Stimulated activated CD4-positive, alpha-beta T cell treated with anti-CD3 and anti-CD28 coated beads, Interleukin-1b, Interleukin-23, amount 100 ng/mL, for 4 hours (primary cell): ENCODE results near the gene COG7.
"Not testable (repeated sequence)": the region's sequence is repeated elsewhere in the genome, so short reads cannot be mapped to it uniquely, and the experiment has no call there.

ENCODE experiments used
- DNase-seq, 2 donors: peaks; one replicate each; pipeline ENCODE4 v3.0.0-alpha.2; 2020; ENCODE audit warnings: low read depth in 2 of 2

COG7 gene

DNA sequence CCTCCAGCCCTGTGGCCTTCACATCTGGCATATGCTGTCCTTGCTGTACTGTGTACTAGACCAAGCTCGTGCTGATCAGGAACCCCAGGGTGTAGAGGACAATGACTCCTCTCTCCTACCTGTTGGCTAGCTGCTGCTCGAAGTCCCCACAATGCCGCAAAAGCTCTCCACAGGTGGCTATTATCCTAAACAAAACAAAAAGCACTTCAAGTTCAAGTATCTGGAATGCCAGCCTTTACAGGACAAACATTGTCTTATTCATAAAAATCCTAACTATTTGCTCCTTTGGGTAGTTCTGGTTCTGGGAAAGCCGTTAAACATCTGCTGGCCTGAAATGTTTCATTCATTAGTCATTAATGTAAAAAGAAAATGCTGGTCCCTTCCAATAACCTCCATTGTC lies 42.8 kb downstream of the COG7 start:
- no peak for DNase-seq

- no peak for DNase-seq
These were observed 43.5 kb downstream of the COG7 start for GRCh38 chr16:23409522-23409921.

DNA sequence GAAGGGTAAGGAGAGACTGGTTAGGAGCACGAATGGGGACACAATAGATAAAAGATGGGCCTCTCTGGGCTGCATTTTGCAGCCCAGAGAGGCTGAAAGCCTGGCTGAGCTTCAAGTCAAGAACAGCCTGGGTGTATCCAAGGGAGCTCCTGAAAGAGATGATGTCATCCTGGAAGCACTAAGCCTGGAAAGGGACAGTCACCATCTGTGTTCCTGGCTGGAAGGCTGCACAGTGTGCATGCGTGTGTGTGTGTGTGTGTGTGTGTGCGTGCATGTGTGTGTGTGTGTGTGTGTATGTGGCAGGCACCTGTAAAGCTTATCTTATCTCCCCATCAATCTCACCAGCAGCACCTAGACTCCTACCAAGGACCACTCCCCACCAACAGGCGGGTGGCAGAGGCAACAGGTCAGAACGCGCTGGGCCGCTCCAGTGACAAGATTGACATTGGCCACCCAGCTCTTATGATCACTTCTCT lies 44.1 kb downstream of the COG7 start:
- no peak for DNase-seq

- DNase-seq = no peak
These were observed 44.7 kb downstream of the COG7 start for GRCh38 chr16:23408242-23408822.

DNA sequence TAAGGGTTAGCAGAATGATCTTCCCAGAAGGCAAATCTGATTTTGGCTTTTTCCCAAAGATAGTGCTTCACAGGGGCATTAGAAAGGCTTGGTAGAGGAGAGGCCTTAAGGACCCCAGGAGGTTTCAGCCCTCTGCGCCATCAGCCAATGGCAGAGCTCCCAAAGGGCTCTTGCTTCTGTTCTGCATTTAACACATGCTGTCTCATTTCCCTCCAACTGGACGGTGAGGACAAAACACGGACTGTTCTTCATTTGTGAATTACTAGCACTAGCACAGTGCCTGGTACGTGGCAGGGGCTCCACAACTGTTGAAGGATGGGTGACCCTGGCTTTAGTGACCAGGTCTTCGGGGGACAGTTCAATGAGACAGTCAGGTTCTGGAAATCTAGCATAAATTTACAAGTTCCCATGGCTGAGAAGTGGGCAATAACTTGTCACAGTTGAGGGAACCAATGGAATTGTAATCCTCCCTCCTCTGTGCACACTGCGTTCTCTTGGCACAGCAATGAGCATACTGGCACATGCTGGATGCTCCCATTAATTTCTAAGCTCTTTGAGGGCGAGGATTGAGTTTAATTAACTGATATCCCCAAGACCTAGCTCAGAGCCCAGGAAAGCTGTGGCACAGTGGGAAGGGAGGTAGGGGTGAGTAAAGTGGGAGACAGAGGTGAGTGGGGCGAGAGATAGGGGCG lies 45.4 kb downstream of the COG7 start:
- no peak for DNase-seq

DNA sequence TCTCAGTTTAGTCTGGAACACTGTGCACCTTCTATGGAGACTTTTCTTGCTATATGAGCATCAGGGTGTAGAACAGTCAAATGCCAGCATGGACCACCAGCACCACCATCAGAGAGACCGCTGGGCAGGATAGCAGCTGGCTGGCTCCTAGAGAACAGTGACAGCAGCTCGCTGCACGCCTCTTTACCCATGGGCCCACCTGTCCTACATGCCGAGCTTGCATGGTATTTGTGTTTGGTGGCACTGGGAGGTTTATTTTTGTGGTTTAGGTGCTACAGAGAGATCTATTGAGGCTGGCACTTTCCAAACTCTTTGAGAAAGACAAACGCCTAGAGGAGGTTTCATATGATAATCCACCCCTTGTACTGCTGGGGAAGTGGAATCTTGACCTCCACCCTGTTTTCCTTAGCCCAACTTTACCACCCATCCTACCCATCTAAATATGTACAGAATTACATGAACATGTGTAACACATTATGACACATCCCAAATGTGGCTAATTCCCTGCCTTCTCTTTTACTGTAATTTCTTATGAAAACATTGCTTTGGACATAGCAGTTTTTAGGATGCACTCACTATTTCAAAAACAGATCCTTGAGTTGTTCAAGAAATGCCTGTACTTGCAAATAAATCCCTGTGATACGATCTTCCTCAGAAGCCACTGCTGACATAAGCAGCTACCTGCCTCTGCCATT lies 46.3 kb downstream of the COG7 start:
- no peak for DNase-seq

- no peak for DNase-seq
These were observed 47.0 kb downstream of the COG7 start for GRCh38 chr16:23406024-23406423.

DNA sequence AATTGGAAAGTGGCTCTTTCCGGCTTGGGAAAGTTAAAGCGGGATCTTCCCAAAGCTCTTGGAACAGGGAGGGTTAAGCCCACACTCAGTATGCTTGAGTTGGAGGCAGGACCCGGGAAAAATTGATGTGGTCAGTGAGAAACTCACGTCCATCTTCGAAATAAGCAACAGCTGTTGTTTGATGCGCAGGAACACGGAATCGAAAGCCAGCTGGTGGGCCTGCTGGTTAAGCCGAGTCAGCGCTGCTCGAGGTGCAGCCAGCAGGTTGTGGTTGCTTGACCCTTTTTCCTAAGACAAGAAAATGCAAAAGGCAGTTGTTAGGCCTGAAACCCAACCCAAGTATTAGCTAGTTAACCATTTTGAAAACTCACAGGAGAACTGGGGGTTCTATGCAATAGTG lies 49.4 kb downstream of the COG7 start:
- DNase-seq = no peak

GRCh38 chr16:23402100-23402499 lies 50.9 kb downstream of the COG7 start:
- no peak for DNase-seq

DNA sequence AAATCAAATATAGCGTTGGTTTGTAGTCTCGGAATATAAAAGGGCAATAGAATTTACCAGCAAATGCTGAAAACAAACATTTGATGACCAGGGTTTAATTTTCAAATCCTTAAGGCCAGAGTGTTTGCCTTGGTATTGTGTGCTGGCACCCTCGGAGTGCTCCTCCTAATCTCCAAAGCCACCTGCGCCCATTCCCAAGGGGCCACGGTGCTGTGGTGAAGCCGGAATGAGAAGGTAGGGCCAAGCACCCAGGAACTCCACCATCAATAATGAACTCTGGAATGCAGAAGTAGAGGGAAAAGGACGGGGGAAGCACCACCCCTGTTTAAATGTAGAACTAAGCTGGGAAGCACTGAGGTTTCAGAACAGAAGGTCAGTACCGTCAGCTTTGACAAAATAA lies 51.9 kb downstream of the COG7 start:
- no peak for DNase-seq

DNA sequence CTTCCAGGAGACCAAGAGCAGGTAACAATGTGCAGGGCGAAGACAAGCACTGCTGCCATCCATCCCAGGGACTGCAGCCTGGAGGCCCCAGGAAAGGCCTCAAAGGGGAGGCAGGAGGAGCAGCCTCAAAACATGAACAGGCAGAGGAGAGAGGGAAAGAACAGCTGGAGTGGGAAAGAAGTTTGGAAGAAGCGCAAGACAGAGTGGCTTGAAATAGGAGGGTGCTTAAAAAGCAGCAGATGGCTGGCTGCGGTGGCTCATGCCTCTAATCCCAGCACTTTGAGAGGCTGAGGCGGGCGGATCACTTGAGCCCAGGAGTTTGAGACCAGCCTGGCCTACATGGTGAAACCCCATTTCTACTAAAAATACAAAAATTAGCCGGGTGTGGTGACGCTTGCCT lies 52.5 kb downstream of the COG7 start:
- not testable (repeated sequence) for DNase-seq

- DNase-seq = no peak
These were observed 53.8 kb downstream of the COG7 start for GRCh38 chr16:23398987-23399805.

DNA sequence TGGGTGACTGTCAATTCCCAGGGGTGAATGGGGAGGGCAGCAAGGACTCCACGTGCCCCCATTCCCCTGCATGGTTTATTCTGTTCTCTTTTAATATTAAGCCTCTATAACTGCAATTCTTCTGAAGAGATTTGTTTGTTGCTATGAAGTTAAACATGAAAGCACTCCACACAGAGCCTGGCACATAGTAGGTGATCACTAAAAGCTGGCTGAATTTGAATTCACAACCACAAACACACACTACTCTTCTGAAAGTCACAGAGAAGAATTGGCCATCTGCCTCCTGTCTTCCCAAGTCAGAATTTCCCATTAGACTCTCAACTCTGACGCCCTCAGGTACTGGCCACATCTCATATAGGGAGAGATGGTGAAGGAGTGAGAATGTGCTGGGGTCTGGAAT lies 55.5 kb downstream of the COG7 start:
- DNase-seq = no peak

DNA sequence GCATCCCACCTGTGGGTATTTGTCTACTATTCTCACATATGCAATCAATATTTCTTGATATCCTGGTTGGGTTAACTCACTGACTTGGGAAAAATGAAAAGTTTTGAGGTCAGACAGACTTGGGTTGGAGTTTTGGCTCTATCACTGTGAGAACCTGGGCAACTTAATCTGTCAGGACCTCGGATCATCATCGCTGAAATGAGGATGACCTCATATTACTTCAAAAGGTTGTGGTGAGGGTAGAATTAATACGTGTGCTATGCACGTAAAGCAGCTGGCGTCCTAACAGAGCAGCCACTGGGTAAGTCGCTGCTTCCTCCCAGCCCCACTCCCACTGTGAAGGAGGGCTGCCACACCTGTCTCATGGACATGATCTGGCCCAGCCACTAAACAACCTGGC lies 57.3 kb downstream of the COG7 start:
- DNase-seq = no peak

DNA sequence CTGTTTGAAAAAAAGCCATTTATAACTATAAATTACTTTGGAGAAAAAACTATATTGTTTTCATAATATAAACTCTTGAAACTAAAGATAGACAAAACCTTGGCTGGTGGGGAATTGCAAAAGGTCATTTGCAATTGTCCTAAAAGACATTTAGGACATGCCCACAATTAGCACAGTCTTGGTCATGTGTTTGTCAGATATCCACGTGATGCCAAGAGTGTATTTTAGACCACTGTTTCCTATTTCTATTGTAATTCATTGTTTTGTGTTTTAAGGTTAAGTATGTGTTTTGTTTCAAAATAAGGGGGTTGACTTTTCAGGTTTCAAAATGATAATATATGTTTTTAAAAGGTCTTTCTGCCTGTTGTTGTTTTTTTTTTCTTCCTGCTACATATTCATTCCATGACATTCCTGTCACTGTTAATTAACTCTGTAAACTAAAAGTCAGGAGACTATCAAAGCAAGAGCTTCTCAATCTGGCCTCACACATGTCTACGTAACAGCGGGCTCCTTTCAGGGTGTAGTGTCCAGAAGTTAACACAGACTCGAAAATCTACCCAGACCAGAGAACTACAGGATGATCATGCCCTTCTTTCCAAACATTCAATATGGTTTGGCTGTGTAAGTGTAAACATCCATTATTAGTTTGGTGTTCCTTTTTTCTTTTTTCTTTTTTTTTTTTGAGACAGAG lies 58.7 kb downstream of the COG7 start:
- no peak for DNase-seq

DNA sequence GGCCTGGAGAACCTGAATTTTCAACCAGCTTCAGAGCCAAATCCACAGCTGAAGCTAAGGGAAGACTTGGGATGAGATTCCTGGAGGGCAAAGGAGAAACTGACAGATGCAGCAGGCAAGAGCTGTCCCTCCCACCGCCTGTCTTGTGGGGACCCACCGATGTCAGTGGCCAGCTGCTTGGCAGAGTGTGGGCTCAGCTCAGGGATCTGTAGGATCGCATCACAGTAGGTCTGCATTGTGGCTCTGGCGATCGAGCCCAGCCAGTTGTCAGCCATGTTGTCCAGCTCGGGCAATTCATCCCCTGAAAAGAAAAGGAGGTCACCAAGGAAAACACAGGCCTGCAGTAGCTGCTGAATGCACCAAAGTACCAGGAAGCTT lies 60.8 kb downstream of the COG7 start:
- no peak for DNase-seq

DNA sequence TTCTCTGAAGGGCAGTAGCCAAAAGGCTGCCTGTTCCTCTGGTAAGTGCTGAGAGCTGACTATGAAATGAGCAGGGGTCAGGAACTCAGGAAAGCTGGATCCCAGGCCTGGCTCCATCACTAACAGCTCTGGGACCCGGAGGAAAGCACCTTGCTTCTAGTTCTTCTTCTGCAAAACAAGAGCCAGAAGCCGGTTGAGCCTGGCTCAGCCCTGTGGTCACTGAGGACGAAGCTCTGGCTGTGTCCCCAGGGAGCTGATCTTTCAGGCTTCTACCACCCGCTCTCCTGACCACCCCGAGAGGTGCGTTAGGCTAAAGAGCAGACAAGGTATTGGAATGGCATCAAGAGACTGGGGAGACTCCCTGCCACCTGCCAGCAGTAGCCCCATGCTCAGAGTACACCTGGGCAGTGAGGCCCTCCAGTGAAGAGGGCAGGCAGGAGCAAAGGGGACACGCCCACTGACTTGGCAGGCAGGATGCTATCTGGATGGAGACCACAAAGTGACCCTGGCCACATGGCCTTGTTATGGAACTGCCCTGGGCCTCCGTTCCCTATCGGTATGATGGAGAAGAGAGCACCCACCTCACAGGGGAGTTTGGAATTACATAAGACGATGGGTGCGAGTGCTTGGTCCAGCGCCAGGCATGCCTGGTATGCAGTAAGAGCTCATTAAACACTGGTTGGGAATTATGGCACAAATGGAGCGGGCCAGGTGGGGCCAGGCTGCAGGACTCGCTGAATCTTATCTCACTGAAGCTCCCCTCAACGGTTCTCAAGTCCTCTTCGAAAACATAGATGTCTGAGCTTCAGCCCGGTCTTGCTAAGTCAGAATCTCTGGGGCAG lies 61.4 kb downstream of the COG7 start:
- no peak for DNase-seq

GRCh38 chr16:23389936-23390335 lies 63.1 kb downstream of the COG7 start:
- DNase-seq = not testable (repeated sequence)

DNA sequence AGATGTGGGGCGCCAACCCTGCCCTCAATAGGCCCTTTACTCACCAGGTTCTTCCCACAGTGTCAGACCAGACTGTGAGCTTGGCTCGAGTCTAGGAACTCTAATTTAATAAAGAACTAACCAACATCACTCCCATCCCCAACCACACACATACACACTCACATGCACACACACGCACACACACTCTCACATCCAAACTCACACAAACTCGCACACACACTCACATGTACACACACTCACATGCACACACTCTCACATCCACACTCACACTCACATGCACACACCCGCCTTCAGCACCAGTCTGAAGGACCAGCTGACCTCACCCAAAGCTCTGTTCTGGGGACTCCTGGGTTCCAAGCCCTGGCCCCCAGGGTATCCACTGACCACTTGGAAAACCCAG lies 63.8 kb downstream of the COG7 start:
- DNase-seq = no peak

- DNase-seq = no peak
These were observed 64.2 kb downstream of the COG7 start for GRCh38 chr16:23388786-23389185.

- no peak for DNase-seq
These were observed 65.3 kb downstream of the COG7 start for GRCh38 chr16:23387666-23388065.
